DMS79 (cell line): ENCODE measurements around the gene NDUFS7.
"Not testable (repeated sequence)": the region's sequence is repeated elsewhere in the genome, so short reads cannot be mapped to it uniquely, and the experiment has no call there.

Source experiments
- DNase-seq: peaks from one replicate; lab custom pipeline; 2025; lab: John Stamatoyannopoulos, UW

The NDUFS7 gene

DNA sequence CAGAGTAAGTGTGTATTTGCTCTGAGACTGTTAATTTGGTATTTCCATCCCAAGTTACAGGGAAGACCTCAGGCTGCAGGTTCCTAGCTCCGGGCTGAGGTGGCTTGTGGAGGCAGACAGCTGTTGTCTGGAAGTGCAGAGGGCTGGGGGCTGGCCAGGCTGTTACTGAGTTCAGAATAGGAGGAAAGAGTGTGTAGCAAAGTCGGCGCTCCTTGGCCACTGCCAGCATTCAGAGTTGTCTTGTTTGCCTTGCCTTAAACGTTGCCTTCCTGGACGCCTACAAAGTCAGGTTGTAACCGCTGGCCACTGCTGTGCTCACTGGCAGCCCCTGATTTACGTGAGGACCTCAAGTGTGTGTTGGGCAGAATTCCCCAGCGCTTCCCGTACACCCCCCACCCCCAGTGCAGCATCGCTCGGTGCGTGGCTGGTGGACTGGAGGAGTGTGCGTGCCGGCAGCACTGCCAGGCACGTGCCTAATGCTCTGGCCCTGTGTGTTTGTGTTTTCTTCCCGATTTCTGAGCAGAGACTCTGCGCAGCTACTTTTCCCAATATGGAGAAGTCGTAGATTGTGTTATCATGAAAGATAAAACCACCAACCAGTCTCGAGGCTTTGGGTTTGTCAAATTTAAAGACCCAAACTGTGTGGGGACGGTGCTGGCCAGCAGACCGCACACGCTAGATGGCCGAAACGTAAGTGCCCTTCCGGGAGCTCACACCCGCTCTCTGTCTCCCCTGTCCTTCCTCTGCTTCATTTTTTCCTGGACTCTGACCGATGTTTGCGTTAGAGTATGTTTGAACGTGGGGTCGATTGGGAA is 34.2 kb downstream of the NDUFS7 start:
- DNase-seq: no peak

GRCh38 chr19:1418496-1418775 is 34.7 kb downstream of the NDUFS7 start:
- DNase-seq: no peak

DNA sequence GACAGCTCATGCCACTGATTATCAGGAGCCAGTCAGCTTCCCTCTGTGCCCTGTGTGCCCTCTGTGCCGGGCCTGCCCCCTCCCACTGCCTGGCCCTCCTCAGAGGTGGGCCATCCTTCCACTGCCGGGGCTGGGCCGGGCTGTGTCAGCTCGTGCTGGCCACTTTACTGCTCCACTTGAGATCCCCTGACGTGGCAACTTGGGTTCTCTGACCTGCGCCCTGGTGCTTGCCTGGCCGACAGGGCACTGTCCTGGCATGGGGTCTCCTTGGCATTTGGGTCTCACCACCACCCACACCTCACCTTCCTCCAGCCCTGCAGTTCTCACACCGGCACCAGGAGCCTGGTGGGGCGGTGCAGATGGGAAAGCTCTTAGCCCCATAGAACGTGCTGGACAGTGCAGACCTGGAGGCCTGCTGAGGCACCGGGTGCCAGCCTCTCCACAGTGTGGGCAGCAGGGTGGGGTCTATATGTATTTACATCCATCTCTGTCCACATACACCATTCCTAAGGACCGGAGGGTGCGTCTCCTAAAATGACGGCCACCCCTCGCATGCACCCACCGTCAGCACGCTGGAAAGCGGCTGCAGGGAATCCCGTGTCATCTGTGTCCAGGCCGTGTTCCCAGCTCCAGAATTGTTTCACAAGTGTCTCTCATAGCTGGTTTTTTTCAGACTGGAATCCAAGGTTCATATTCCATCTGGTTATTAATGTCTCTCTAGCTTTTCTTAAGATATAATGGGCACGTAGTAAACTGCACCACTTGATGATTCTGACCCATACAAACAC is 35.4 kb downstream of the NDUFS7 start:
- DNase-seq: no peak

DNA sequence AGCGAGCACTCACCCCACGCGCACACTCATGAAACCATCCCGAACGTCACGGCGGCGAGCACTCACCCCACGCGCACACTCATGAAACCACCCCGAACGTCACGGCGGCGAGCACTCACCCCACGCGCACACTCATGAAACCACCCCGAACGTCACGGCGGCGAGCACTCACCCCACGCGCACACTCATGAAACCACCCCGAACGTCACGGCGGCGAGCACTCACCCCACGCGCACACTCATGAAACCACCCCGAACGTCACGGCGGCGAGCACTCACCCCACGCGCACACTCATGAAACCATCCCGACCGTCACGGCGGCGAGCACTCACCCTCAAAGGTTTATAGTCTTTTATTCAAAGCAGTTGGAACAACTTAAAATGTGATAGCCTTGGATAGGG is 36.4 kb downstream of the NDUFS7 start:
- DNase-seq: not testable (repeated sequence)

DNA sequence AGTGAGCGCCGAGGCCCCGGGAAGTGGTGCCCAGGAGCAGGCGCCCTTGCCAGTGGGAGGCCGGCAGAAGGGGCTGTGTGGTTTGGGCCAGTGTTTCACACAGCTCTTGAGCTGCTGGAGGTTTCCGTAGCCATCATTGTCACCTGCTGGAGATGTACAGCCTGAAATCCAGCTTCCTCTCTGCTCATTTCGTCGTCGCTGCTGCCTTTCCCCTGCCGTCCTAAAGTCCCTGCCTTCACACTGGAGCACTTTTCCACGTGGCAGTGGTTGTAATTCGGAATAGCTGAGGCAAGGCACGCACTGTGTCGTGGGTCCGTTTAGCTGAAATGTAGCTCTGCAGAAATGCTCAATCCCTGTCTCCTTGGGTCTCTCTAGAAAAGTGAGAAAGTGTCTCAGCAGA is 36.9 kb downstream of the NDUFS7 start:
- DNase-seq: no peak

- no peak for DNase-seq
Measured at GRCh38 chr19:1421218-1421957, 37.7 kb downstream of the NDUFS7 start.

DNA sequence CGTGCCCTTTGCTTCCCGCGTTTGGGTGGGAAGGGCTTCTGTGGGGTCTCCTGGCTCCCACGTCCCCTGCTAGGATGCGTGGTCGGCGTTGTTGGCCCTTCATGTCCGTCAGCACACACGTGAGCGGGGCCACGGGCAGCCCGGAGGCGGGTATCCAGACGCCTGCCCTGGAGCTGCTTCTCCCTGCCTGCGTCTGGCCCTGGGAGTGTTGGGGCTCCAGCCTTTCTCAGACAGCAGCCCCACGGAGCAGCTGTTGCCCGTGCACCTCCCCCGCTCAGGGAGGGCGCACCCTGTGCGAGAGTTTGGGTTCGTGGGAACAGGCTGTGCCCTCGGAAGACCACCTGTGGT is 38.2 kb downstream of the NDUFS7 start:
- DNase-seq: no peak

DNA sequence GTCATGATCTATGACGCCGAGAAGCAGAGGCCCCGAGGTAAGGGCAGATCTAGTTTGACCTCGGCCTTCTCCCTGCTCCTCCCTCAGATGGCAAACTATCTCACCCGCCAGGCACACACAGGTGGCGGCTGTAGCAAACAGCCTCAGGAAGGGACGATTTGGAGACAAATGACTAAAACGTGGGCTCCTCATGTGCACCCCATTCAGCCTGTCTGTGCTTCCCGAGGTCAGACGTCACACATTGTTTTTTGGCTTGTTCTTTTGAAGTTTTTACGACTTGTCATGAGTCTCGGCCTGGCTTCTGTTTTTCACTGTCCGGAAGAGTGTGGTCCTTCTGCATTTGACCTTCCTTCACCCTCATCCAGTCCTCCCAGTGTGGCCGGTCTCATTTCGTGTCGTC is 38.7 kb downstream of the NDUFS7 start:
- no peak for DNase-seq

- DNase-seq: no peak
Measured at GRCh38 chr19:1422943-1423342, 39.2 kb downstream of the NDUFS7 start.

DNA sequence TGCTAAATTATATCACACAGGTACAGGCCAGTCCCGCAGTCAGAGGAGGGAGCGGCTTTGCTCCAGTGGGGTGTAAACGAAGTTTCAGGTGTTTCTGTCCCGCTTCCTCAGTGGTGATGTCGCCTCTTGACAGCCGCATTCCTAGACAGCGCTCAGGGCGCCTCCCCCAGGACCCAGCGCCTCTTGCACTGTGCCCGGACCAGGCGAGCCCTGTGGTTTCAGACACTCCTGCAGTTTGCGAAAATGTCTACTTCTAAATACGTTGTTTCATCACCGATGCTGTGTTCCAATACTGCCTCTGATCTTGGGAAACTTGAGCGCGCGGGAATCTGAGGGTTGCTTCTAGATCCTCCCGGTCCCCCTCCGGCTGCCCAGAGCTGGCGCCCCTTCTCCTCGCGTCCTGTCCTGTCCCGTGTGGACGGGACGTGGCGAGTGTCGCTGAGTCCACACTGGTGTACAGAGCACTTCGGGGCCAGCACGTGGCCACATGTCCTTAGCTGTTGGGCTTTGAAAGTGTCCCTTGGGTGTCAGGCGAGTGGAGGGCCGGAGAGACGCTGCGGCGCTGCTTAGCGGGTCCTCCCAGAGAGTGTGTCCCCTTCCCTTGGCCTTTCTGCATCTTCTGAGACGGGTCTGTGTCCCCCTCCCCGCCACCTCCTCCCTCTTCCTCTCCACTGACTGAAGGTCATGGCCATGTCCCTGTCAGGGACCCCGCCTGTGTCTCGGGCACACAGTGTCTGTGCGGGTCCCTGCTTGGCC is 39.9 kb downstream of the NDUFS7 start:
- DNase-seq: no peak

DNA sequence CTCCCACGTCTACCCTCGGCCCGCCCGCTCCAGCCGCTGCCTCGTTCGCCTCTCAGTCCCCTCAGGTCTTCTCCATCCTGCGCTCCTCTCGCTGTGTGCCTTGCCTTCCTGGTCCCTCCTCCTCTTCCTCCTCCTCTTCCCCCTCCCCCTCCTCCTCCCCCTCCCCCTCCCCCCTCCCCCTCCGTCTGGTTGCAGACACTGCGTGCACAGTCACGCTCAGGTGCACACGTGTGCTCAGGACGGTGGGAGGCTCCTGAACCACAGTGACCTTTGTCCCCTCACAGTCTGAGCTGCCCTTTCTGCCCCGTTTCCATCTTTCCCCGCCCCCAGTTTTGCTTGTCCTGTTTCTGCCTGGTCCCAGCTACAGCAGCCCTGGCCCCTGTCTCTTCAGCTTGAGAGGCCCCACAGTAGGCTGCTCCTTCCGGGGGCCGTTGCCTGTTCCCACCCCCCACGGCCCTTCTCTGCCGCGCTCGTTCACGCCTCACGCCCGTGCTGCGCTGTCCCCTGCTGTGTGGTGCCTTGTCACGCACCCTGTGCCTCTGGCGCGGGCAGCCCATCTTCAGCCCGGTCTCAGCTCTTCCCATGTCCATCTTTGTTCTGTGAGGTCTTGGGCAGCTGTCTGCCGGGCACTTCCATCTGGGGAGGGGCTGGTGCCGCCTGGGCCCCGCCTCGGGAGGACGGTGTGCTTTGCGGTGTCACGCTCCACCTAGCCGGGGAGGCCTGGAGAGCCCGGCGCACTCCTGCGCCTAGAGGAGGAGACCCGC is 40.7 kb downstream of the NDUFS7 start:
- no peak for DNase-seq

GRCh38 chr19:1425102-1425837 is 41.6 kb downstream of the NDUFS7 start:
- DNase-seq: no peak

- DNase-seq: no peak
Measured at GRCh38 chr19:1425902-1426301, 42.2 kb downstream of the NDUFS7 start.

DNA sequence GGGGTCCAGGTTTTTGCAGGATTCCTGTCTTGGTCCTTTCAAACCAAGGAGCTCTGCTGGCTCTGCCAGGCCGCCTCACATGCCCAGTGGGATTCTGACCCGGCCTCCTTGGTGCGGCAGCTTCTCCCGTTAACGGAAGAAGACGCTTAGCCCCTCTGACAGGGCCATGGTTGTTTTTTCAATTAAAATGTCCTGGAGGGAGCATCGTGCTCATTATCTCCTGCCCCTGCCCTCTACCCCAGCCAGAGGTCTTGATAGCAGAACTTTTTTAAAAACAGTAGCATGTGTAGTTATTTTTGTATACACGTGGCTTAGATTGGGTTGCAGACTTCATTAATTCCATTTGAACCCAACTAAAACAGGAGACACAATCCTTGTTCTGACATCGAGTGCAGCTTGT is 43.0 kb downstream of the NDUFS7 start:
- DNase-seq: no peak

- no peak for DNase-seq
Measured at GRCh38 chr19:1427221-1427920, 43.7 kb downstream of the NDUFS7 start.

DNA sequence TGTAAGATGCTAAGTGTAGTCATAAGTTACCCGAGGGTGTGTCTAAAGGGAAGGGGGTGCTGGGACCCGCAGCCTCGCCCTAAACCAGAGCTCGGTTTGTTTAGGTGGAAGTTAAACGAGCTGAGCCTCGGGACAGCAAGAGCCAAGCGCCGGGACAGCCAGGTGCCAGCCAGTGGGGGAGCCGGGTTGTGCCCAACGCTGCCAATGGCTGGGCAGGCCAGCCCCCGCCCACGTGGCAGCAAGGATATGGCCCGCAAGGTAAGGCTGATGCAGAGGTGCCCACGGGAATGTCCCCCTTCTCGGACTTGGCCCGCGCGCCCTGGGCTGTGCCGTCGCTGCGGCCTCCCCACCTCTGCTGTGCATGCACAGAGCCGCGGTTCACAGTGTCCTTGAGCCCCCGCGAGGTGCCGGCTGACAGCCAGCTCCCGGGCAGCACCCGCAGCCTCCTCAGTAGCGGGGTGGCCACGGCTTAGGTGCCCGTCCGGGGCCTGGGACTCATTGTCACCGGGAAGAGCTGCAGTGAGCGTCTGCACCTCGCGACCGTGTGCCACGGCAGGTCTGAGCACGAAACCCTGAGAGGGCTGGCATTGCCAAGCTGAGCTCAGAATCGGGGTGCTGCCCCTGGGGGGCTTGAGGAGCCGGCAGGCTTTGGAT is 45.2 kb downstream of the NDUFS7 start:
- no peak for DNase-seq

DNA sequence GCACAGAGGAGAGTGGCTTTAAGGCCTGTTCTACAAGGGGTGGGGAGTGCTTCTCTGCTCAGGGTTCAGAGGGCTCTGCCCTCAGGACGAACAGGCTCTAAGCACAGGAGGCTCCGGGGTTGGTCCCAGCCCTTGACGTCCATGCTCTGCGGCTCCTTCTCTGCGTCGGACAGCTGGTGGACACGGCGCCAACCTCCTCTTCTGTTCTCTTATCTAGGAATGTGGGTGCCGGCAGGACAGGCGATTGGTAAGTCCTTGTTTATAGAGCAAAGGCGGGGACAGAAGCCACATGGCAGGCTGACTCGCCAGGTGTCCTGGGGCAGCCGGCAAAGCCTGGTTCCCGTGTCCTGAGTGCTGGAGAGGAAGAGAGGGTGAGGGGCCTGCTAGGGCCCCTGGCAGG is 46.0 kb downstream of the NDUFS7 start:
- no peak for DNase-seq

- no peak for DNase-seq
Measured at GRCh38 chr19:1430246-1430645, 46.5 kb downstream of the NDUFS7 start.

GRCh38 chr19:1431759-1432506 is 48.2 kb downstream of the NDUFS7 start:
- DNase-seq: no peak
